Keratinocyte (primary cell): ENCODE results near the gene DNM2.

Experiments used
- CTCF ChIP-seq, 3 experiments: IDR thresholded peaks in 1 of 3; conservative IDR thresholded peaks in 1 of 3; optimal IDR thresholded peaks in 1 of 3; 2 replicates in 2 of 3; 3 replicates in 1 of 3; pipeline versions ENCODE3 to v1.5.1; 2011; ENCODE audit warnings: low read length in 3 of 3, mild to moderate bottlenecking in 3 of 3, moderate library complexity in 2 of 3, control low read depth in 1 of 3, inconsistent platforms in 1 of 3; ENCODE audit not compliant: insufficient read depth in 2 of 3; ENCODE audit errors: extremely low read depth in 1 of 3
- EZH2 ChIP-seq: IDR thresholded peaks from one replicate; pipeline ENCODE4 v1.6.1; 2012; ENCODE audit warnings: inconsistent platforms, mild to moderate bottlenecking, low read length, moderate library complexity

DNA sequence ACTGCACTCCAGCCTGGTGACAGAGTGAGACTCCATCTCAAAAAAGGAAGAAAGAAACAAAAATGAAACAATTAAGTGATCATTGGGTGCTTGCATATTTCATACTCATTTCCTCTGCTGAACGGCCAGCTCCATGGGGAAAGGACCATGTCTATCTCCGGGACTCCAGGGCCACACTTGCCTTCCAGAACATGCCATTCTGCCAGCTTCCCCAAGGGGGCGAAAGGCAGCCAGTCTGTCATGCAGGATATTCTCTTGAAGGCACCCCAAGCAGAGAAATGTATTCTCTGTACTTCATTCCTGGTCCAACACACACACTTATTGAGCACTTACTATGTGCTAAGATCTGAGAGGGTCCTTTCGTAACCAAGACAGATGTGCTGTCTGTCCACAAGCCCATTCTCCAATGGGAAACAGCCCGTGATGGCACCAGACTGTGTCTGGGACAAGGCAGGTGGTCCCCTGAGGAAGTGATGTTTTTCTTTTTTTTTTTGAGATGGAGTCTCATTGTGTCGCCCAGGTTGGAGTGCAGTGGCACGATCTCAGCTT lies 143.3 kb downstream of the DNM2 start:
- TF ChIP-seq CTCF (optimal IDR thresholded peaks at IDR 0.05 in 1 of 3, IDR thresholded peaks at IDR 0.05 in 1 of 3, conservative IDR thresholded peaks at IDR 0.05 in 1 of 3; ENCODE audit: extremely low read depth in 1 of 3, insufficient read depth in 2 of 3, low read length in 3 of 3) = peak; percentile 52 to 67 (median 62)
- no peak for TF ChIP-seq EZH2
